Nephron (organoid): ENCODE measurements around the gene ZFAND3.

ENCODE experiments used
- H3K27ac Mint-ChIP-seq, 3 experiments: 2 replicates each; pipeline ENCODE4 v1.8.0; 2020; ENCODE audit warnings: mixed read lengths in 3 of 3, mild to moderate bottlenecking in 2 of 3, moderate library complexity in 1 of 3
- H3K27me3 Mint-ChIP-seq: 2 replicates; pipeline ENCODE4 v1.8.0; 2021; ENCODE audit warnings: low read depth, mild to moderate bottlenecking, moderate library complexity, mixed read lengths
- H3K36me3 Mint-ChIP-seq: 2 replicates; pipeline ENCODE4 v1.8.0; 2020; ENCODE audit warnings: low read depth, mixed read lengths
- H3K4me1 Mint-ChIP-seq: 2 replicates; pipeline ENCODE4 v1.8.0; 2020; ENCODE audit warnings: mixed read lengths
- H3K4me3 Mint-ChIP-seq, 3 experiments: 2 replicates each; pipeline ENCODE4 v1.8.0; 2020; ENCODE audit warnings: mild to moderate bottlenecking in 3 of 3, mixed read lengths in 3 of 3, moderate library complexity in 2 of 3
- H3K9me3 Mint-ChIP-seq: 2 replicates; pipeline ENCODE4 v1.8.0; 2020; ENCODE audit warnings: mixed read lengths
- TF ChIP-seq, protein P1 (sequence below), 3 experiments: fragments of 200-600 bp; sonication (generic); IDR thresholded peaks; one replicate each; pipeline ENCODE4 v1.5.0; 2021; ENCODE audit warnings: antibody characterized with exemption in 3 of 3; ENCODE audit not compliant: unreplicated experiment in 3 of 3

The ZFAND3 gene

GRCh38 chr6:38112181-38112580 is 292.7 kb downstream of the ZFAND3 start:
- peaks cover 30% of the 10 kb centered on the region for H3K4me1 Mint-ChIP-seq
- no peaks in the 10 kb centered on the region for H3K27me3 Mint-ChIP-seq
- no peaks in the 10 kb centered on the region for H3K9me3 Mint-ChIP-seq
- peak overlapping the region in 2 of 3 experiments; percentile 35 to 42 for H3K27ac Mint-ChIP-seq
- TF ChIP-seq, protein P1, sequence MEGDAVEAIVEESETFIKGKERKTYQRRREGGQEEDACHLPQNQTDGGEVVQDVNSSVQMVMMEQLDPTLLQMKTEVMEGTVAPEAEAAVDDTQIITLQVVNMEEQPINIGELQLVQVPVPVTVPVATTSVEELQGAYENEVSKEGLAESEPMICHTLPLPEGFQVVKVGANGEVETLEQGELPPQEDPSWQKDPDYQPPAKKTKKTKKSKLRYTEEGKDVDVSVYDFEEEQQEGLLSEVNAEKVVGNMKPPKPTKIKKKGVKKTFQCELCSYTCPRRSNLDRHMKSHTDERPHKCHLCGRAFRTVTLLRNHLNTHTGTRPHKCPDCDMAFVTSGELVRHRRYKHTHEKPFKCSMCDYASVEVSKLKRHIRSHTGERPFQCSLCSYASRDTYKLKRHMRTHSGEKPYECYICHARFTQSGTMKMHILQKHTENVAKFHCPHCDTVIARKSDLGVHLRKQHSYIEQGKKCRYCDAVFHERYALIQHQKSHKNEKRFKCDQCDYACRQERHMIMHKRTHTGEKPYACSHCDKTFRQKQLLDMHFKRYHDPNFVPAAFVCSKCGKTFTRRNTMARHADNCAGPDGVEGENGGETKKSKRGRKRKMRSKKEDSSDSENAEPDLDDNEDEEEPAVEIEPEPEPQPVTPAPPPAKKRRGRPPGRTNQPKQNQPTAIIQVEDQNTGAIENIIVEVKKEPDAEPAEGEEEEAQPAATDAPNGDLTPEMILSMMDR (IDR thresholded peaks at IDR 0.05; ENCODE audit: unreplicated experiment in 3 of 3): no peak
- peaks cover 26% of the 10 kb centered on the region for H3K36me3 Mint-ChIP-seq
- H3K4me3 Mint-ChIP-seq: no peak overlapping the region

GRCh38 chr6:38113825-38114576 is 294.5 kb downstream of the ZFAND3 start:
- H3K4me1 Mint-ChIP-seq: peaks cover 34% of the 10 kb centered on the region
- H3K4me3 Mint-ChIP-seq: no peak overlapping the region
- H3K9me3 Mint-ChIP-seq: no peaks in the 10 kb centered on the region
- no peaks in the 10 kb centered on the region for H3K27me3 Mint-ChIP-seq
- peaks cover 22% of the 10 kb centered on the region for H3K36me3 Mint-ChIP-seq
- TF ChIP-seq, protein P1 (IDR thresholded peaks at IDR 0.05; ENCODE audit: unreplicated experiment in 3 of 3): no peak
- peak overlapping the region in 1 of 3 experiments; percentile 11 for H3K27ac Mint-ChIP-seq

- TF ChIP-seq, protein P1 (IDR thresholded peaks at IDR 0.05; ENCODE audit: unreplicated experiment in 3 of 3): no peak
Measured at GRCh38 chr6:38114976-38115625, 295.6 kb downstream of the ZFAND3 start.

GRCh38 chr6:38115626-38116008 is 296.1 kb downstream of the ZFAND3 start:
- Mint-ChIP-seq H3K4me1 (peaks cover 32% of the 10 kb centered on the region), H3K4me3 (no peak overlapping the region), H3K9me3 (no peaks in the 10 kb centered on the region), H3K27ac (no peak overlapping the region), H3K27me3 (no peaks in the 10 kb centered on the region), H3K36me3 (peaks cover 24% of the 10 kb centered on the region)
- TF ChIP-seq, protein P1 (IDR thresholded peaks at IDR 0.05; ENCODE audit: unreplicated experiment in 3 of 3): no peak

More at GRCh38 chr6:38114976-38115625, 295.6 kb downstream of the ZFAND3 start:
- Mint-ChIP-seq H3K27me3 (no peaks in the 10 kb centered on the region), H3K9me3 (no peaks in the 10 kb centered on the region), H3K27ac (no peak overlapping the region), H3K4me1 (peaks cover 37% of the 10 kb centered on the region), H3K4me3 (no peak overlapping the region), H3K36me3 (peaks cover 24% of the 10 kb centered on the region)

GRCh38 chr6:38116248-38116647 is 296.7 kb downstream of the ZFAND3 start:
- H3K4me1 Mint-ChIP-seq: peaks cover 29% of the 10 kb centered on the region
- H3K9me3 Mint-ChIP-seq: no peaks in the 10 kb centered on the region
- peaks cover 27% of the 10 kb centered on the region for H3K36me3 Mint-ChIP-seq
- peak overlapping the region in 1 of 3 experiments; percentile 18 for H3K27ac Mint-ChIP-seq
- no peak overlapping the region for H3K4me3 Mint-ChIP-seq
- TF ChIP-seq, protein P1 (IDR thresholded peaks at IDR 0.05; ENCODE audit: unreplicated experiment in 3 of 3): no peak
- H3K27me3 Mint-ChIP-seq: no peaks in the 10 kb centered on the region
